Measurements from ENCODE around the gene CXXC4.
A peak's percentile ranks its signal among the peaks of the same experiment; 100 is the strongest.

DNA sequence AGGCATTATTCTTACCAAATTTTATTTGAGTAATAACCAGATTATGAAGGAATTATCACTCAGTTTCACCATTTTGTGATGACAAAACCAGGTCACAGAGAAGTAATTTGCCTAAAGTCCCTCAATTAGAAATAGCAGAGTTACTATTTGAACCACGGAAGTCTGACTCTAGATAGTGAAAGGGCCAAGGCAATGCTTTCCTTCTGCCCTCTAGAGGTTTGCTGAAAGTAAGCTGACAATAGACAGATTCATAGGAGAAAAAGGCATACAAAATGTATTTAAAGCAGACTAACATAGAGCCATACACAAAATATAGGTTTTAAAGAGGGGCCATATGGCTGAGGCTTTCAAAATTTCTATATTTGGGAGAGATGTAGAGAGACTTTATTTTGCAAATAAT is 43.1 kb downstream of the CXXC4 start:
- TF ChIP-seq, protein P1, sequence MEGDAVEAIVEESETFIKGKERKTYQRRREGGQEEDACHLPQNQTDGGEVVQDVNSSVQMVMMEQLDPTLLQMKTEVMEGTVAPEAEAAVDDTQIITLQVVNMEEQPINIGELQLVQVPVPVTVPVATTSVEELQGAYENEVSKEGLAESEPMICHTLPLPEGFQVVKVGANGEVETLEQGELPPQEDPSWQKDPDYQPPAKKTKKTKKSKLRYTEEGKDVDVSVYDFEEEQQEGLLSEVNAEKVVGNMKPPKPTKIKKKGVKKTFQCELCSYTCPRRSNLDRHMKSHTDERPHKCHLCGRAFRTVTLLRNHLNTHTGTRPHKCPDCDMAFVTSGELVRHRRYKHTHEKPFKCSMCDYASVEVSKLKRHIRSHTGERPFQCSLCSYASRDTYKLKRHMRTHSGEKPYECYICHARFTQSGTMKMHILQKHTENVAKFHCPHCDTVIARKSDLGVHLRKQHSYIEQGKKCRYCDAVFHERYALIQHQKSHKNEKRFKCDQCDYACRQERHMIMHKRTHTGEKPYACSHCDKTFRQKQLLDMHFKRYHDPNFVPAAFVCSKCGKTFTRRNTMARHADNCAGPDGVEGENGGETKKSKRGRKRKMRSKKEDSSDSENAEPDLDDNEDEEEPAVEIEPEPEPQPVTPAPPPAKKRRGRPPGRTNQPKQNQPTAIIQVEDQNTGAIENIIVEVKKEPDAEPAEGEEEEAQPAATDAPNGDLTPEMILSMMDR (IDR thresholded peaks at IDR 0.05; ENCODE audit: low read depth, low read length) = peak; percentile 58
- no peak for TF ChIP-seq EZH2phosphoT487 (IDR thresholded peaks at IDR 0.05; ENCODE audit: low read depth)
